ENCODE results near the gene HDDC3. TPM values are rescaled to one million over a fixed set of nuclear protein-coding genes. Genes with fewer than 3 reads are reported as not detected.
A peak's percentile ranks its signal among the peaks of the same experiment; 100 is the strongest.

The HDDC3 gene
- total RNA-seq, 1 donor from 2014 or later, result 9.5 TPM

DNA sequence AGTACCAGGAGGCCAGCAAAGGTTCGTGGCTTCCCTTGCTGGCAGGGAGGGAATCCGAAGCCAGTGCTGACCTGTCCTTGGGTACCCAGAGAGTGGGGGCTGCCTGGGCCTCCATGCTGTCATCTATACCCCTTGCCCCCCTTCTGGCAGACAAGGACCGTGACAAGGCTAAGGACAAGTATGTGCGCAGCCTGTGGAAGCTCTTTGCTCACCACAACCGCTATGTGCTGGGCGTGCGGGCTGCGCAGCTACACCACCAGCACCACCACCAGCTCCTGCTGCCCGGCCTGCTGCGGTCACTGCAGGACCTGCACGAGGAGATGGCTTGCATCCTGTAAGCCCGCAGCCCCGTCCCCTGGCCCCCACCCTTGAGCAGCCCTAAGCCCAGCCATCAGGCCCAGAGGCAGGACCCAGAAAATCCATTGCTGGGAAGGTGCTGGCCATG is 45.3 kb downstream of the HDDC3 start:
- no peak overlapping the region for H3K27ac Mint-ChIP-seq (ENCODE audit: unreplicated experiment)

DNA sequence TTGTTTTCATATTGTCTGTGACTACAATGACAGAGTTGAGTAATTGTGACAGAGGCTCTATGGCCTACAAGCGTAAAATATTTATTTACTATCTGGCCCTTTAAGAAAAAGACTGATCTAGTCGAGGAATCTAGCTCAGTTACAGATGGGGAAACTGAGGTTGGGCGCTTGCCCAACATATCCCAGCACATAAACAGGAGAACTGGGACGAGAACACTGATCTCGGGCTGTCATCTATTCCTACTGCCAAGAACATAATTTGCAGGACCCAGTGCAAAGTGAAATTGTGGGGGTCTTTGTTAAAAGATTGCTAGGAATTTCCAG is 46.1 kb downstream of the HDDC3 start:
- no peak for DNase-seq (ENCODE audit: extremely low spot score, unreplicated experiment)
- no peak overlapping the region for H3K4me3 Mint-ChIP-seq (ENCODE audit: unreplicated experiment)
- no peaks in the 10 kb centered on the region for H3K9me3 Mint-ChIP-seq (ENCODE audit: unreplicated experiment)
- no peaks in the 10 kb centered on the region for H3K36me3 Mint-ChIP-seq (ENCODE audit: unreplicated experiment)
- H3K4me1 Mint-ChIP-seq (ENCODE audit: unreplicated experiment), result peaks cover 17% of the 10 kb centered on the region
- H3K27ac Mint-ChIP-seq (ENCODE audit: unreplicated experiment), result no peak overlapping the region
- TF ChIP-seq, protein P1, sequence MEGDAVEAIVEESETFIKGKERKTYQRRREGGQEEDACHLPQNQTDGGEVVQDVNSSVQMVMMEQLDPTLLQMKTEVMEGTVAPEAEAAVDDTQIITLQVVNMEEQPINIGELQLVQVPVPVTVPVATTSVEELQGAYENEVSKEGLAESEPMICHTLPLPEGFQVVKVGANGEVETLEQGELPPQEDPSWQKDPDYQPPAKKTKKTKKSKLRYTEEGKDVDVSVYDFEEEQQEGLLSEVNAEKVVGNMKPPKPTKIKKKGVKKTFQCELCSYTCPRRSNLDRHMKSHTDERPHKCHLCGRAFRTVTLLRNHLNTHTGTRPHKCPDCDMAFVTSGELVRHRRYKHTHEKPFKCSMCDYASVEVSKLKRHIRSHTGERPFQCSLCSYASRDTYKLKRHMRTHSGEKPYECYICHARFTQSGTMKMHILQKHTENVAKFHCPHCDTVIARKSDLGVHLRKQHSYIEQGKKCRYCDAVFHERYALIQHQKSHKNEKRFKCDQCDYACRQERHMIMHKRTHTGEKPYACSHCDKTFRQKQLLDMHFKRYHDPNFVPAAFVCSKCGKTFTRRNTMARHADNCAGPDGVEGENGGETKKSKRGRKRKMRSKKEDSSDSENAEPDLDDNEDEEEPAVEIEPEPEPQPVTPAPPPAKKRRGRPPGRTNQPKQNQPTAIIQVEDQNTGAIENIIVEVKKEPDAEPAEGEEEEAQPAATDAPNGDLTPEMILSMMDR (IDR thresholded peaks at IDR 0.05), result no peak
- H3K27me3 Mint-ChIP-seq (ENCODE audit: unreplicated experiment), result no peaks in the 10 kb centered on the region

More for the DNA sequence above, 45.3 kb downstream of the HDDC3 start:
- Mint-ChIP-seq H3K4me3 (ENCODE audit: unreplicated experiment) (no peak overlapping the region), H3K27me3 (ENCODE audit: unreplicated experiment) (no peaks in the 10 kb centered on the region), H3K9me3 (ENCODE audit: unreplicated experiment) (no peaks in the 10 kb centered on the region), H3K4me1 (ENCODE audit: unreplicated experiment) (peaks cover 17% of the 10 kb centered on the region), H3K36me3 (ENCODE audit: unreplicated experiment) (no peaks in the 10 kb centered on the region)
- TF ChIP-seq, protein P1 (IDR thresholded peaks at IDR 0.05), result no peak
- no peak for DNase-seq (ENCODE audit: extremely low spot score, unreplicated experiment)

DNA sequence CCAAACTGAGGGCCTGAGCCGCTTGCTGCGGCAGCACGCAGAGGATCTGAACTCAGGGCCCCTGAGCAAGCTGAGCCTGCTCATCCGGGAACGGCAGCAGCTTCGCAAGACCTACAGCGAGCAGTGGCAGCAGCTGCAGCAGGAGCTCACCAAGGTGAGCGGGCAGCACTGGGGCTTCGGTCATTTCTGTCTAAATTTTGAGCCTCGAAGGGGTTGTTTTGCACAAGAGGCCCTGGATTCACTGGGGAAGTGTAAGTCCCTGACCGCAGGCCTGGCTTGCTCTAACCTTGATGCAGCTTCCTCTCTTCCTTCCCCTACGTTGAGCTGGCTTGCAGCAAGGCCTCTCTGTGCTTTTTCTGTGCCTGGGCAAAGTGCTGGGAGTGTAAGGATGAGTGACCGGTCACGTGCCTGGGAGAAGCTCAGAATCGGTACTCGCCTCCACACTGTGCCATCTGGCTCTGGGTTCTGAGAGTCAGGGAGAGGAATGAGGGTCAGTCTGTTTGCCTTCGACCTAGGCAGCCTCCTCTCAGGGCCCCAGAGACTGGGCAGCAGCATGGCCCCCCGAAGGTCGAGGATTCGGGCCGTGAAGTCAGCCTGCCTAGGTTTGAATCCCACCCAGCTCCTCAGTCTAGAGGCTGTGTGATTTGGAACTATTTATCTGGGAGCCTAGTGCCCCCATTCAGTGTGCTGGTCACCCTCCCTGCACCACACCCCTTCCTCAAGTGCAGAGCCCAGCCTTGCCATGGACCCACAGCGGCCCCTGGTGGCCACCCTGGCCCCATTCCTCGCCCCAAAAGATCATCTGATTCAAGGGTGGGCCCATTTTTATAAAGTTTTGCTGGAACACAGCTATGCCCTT is 46.7 kb downstream of the HDDC3 start:
- Mint-ChIP-seq H3K27ac (ENCODE audit: unreplicated experiment) (no peak overlapping the region), H3K36me3 (ENCODE audit: unreplicated experiment) (no peaks in the 10 kb centered on the region), H3K9me3 (ENCODE audit: unreplicated experiment) (no peaks in the 10 kb centered on the region), H3K4me3 (ENCODE audit: unreplicated experiment) (no peak overlapping the region), H3K27me3 (ENCODE audit: unreplicated experiment) (no peaks in the 10 kb centered on the region), H3K4me1 (ENCODE audit: unreplicated experiment) (peaks cover 17% of the 10 kb centered on the region)
- TF ChIP-seq, protein P1 (IDR thresholded peaks at IDR 0.05), result peak; percentile 99
- peak; percentile 91 for DNase-seq (ENCODE audit: extremely low spot score, unreplicated experiment)

DNA sequence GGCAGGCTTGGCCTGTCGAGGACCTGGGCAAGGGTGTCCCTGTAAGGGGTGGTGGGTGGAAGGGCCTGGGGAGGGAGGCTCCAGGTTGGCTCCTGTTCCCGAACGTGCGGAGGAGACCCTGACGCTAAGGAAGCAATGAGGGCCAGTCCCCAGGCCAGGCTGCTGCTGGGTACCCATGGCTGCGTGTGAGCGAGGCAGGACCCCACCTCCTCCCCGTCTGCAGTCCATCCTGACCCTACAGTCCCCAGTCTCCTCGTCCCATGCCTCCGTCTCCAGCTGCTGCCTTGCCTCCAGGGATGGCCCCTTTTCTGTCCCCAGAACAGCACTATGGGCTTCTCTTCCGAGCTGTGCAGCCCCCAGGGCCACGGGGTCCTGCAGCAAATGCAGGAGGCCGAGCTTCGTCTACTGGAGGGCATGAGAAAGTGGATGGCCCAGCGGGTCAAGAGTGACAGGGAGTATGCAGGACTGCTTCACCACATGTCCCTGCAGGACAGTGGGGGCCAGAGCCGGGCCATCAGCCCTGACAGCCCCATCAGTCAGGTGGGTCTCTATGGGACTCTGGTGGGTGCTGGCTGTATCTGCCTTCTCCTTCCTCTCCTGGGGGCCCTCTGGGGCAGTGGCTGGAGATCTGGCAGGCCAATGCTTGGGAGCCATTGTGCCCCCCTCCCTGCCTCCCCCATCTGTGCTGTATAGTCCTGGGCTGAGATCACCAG is 47.5 kb downstream of the HDDC3 start:
- Mint-ChIP-seq H3K4me1 (ENCODE audit: unreplicated experiment) (peaks cover 17% of the 10 kb centered on the region), H3K27ac (ENCODE audit: unreplicated experiment) (peak overlapping the region; percentile 41), H3K36me3 (ENCODE audit: unreplicated experiment) (no peaks in the 10 kb centered on the region), H3K27me3 (ENCODE audit: unreplicated experiment) (no peaks in the 10 kb centered on the region), H3K4me3 (ENCODE audit: unreplicated experiment) (no peak overlapping the region), H3K9me3 (ENCODE audit: unreplicated experiment) (no peaks in the 10 kb centered on the region)
- TF ChIP-seq, protein P1 (IDR thresholded peaks at IDR 0.05), result no peak
- DNase-seq (ENCODE audit: extremely low spot score, unreplicated experiment), result no peak

Measured in osteocyte (in vitro differentiated cells).